HG02623 (cell line): ENCODE results near the gene APOLD1.
"Not testable (repeated sequence)": the region's sequence is repeated elsewhere in the genome, so short reads cannot be mapped to it uniquely, and the experiment has no call there.

ENCODE experiments used
- ATAC-seq: cut with Tn5 transposase; IDR thresholded peaks from one replicate; pipeline ENCODE4 v1.9.1; 2021; ENCODE audit warnings: moderate library complexity; ENCODE audit not compliant: unreplicated experiment

Gene APOLD1

DNA sequence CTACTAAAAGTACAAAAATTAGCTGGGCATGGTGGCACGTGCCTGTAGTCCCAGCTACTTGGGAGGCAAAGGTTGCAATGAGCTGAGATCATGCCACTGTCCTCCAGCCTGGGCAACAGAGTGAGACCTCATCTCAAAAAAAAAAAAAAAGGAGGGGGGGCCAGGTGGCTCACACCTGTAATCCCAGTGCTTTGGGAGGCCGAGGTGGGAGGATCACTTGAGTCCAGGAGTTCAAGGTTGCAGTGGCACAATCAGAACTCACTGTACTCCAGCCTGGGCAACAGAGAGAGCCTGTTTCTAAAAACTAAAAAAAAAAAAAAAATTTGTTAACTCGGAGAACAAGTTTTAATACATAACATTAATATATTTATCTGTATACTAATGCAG is 22.1 kb downstream of the APOLD1 start:
- not testable (repeated sequence) for ATAC-seq

DNA sequence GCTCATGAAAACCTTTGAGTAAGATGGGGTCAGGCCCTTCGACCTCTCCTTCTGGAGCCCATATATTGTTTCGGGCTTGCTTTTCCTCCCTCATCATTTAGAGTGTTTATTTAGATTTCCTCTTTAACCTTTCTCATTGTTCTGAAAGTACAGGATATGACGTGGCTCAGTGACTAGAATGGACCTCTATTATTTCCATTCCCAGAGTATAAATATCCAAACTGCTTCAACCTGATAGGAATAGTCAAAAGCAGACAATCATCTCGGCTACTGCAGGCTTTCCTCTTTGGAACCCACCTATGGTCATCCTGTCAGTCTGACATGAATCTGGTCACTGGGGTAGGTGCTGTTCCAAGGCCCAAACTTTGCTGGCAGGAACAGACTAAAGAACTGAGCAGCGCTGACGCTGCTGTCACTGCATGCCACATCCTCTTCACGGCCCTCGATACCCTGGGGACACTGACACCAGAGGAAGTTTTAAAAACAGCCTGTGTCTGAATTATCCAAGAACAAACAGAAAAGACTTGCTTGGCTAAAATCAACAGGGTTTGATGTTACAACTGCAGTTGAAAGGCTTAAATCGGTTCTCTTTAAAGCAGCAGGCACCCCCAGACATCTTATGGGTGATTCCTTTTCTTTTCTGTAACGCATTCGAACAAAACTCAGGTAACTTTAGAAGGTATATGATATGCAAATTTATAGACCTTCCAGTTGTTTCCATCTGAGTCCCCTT is 22.7 kb downstream of the APOLD1 start:
- ATAC-seq = peak; percentile 63

DNA sequence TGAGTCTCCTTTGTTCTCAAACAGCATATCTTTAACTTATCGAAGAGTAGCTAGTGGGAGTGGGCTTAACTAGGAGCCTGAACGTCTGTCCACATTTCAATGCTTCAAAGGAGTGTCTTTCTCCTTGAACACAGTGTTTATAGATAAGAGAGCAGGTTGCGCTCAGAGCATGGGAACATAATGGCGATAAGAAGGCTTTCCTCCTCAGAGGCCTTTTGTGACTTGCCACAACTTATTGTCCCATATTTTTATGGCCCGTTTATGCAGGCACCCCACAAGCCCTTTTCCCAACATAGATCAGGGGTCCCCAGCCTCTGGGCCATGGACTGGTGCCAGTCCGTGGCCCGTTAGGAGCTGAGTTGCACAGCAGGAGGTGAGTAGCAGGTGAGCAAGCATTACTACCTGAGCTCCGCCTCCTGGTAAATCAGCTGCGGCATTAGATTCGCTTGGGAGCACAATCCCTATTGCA is 25.1 kb downstream of the APOLD1 start:
- ATAC-seq = no peak

DNA sequence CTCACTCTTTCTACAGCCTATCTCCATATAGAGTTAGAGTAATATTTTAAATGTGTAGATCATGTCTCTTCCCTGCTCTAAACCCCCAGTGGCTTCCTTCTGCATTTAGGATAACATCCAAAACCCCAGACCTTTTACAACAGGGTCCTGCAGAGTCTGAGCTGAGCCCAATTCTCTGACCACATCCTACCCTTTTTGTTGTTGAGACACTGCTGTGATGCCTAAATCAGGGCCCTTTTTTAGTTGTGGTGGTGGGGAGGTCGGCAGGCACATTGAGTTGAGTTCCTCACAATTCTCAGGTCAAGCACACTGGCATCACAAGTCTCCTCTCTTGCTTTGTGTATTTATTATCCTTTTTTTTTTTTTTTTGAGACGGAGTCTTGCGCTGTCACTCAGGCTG is 25.9 kb downstream of the APOLD1 start:
- ATAC-seq = no peak

DNA sequence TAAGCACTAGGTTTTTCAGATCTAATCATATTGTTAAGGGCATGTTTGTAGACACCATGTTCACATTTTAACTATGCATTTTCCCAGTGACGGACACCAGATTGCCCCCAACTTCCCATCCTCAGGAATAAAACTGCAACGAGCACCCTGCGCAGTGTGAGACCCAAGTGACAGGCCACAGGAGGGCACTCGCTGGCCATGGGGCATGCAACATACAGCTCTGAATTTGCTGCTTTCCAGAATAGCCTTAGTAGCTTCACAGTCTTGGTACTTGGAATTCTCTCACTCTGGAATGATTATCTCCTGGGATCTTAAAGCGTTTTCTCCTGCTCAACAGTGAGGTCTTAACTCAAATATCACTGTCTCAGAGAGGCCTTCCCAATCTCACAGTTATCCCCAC is 26.7 kb downstream of the APOLD1 start:
- ATAC-seq = no peak

DNA sequence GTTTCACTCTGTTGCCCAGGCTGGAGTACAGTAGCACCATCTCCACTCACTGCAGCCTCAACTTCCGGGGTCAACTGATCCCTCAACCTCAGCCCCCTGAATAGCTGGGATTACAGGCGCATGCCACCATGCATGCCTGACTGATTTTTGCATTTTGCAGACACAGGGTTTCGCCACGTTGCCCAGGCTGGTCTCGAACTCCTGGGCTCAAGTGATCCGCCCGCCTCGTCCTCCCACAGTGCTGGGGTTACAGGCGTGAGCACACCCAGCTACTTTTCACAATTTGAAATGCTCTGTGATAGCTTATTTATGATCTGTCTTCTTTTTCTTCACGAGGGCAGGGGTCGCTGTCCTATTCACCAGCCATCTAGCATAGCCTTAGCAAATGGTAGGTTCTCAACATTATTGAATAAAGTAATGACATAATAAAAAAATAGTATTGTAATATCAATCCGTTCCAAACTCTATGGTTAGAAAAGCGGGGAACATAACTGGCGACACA is 27.2 kb downstream of the APOLD1 start:
- no peak for ATAC-seq

DNA sequence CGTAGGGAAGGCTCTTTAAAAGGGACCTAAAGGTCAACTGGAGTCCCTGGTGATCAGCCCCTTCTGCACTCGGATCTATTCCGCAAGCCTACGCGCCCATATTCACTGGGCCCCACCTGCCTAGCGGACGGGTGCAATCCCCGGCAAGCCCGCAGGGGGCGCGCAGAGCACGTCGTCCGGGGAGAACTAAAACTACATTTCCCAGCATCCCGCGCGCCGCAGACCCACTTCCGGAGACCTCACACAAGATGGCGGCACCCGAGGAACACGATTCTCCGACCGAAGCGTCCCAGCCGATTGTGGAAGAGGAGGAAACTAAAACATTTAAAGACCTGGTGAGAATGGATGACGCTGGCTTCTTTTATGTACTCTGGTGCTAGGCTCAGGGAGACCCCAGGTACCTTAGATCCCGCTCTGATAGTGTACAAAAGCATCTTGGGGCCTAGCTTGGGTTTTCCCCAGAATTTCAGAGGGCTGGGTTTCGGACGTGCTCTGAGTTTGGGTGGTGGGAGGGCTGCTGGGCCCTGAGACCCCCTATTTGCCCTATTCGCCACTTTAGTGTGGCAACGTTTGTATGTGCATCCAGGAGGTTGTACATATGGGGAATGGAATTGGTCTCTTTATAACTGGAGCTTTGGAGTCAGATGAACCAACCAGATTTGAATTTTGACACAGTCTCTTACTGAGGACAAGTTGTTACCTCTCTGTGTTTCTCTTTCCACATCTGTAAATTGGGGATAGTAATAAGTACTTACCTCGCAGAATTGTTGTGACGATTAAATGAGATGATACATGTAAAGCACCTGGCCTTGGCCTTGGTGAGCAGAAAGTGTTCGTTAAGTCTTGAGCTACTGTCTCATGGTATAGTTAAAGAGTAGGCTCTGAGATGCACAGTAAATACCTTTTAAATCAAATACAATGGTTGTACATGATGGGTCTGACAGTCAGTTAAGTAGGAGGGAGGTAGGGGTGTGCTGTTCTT is 28.0 kb downstream of the APOLD1 start, which contains the start of gene DDX47:
DDX47 (plus strand) TSS at position 227 of the 982 bp plus-strand sequence; CDS start at position 249, 22 bp downstream.
- ATAC-seq = peak; percentile 79

DNA sequence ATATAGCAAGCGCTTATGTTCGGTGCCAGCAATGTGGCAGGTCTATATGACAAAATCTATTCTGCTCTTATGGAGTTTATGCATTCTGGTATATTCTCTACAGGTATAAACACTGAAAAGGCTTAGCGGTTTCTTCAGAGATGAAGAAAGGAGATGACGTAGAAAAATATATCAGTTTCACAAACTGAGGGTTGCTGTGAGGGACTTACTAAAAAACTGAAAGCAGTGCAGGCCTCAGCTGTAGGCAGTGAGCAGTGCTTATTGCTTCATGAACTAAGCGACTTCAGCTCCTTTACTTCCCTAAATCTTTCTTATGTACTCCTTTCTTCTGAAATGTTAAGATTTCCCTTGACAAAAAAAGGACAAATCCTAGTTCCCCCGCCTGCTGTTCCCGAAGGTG is 32.2 kb downstream of the APOLD1 start:
- ATAC-seq = no peak

DNA sequence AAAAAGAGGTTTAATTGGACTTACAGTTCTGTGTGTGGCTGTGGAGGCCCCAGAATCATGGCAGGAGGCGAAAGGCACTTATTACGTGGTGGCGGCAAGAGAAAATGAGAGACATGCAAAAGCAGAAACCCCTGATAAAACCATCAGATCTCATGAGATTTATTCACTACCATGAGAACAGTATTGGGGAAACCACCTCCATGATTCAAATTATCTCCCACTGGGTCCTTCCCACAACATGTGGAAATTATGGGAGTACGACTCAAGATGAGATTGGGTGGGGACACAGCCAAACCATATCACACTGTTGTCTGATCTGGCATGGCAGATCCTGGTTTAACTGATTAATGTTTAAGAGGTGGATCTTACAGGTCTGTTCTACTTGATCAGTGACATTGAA is 33.2 kb downstream of the APOLD1 start:
- no peak for ATAC-seq

DNA sequence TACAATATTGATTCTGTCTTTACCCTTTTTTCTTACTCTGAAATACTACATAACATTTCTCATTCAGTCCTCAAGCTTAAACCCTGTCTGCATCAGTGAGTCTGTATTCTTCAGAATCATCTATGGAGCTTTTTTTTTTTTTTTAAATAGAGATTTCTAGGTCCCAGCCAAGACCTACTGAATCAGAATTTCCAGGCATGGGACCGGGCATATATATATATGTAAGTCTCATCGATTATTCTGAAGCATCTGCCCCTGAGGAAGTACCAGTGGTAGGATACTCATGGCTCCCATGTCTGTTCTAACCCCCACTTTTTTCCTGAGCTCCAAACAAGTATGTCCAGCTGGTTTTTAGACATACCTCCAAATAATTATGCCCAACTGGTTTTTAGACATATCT is 33.8 kb downstream of the APOLD1 start:
- ATAC-seq = no peak

DNA sequence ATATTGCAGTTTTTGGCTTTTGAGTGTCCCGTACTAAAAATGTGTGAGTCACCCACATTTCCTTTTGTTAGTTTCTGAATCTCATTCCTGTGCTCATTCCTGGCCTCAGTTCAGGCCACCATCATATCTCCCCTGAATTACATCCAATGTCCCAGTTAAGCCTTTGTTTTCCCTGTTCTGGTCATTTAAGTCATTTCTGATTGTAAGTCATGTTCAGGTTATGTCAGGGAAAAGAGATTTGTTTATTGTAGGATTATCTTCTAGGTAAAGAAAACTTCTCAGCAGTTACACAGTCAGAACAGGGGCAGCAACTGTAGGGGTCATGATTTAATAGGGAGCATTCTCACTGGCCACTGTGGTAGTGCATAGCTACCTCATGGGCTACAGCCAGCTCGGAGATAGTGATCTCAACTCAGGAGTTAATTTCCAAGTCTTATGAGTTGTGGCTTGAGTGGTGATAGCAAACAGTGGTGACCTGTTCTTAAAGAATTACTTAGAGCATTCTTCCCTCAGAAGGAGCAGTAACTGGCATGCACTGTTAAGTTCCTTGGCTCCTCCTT is 34.4 kb downstream of the APOLD1 start:
- no peak for ATAC-seq

DNA sequence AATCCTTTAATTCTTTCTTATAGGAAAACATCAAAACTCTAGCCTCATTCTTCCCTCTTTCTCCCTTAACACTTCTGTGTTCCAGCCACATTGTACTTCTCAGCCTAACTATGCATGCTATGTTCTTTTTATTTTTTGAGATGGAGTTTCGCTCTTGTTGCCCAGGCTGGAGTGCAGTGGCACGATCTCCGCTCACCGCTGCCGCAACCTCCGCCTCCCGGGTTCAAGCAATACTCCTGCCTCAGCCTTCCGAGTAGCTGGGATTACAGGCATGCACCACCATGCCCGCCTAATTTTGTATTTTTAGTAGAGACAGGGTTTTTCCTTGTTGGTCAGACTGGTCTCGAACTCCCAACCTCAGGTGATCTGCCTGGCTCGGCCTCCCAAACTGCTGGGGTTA is 34.9 kb downstream of the APOLD1 start:
- not testable (repeated sequence) for ATAC-seq

DNA sequence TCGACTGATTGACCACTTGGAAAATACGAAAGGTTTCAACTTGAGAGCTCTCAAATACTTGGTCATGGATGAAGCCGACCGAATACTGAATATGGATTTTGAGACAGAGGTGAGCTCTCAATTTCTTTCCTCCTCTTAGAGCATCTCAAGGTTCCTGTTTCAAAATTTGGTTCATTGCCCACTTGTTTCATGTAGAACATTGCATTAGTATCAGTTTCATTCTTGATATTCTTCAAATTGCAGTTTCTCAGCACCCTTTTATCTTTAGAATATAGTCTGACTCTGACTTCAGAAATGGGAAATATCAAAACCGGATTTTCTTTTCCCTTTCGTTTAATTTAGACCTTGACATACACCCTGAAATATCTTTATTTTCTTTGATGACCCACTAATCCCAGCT is 36.5 kb downstream of the APOLD1 start:
- ATAC-seq = peak; percentile 57

DNA sequence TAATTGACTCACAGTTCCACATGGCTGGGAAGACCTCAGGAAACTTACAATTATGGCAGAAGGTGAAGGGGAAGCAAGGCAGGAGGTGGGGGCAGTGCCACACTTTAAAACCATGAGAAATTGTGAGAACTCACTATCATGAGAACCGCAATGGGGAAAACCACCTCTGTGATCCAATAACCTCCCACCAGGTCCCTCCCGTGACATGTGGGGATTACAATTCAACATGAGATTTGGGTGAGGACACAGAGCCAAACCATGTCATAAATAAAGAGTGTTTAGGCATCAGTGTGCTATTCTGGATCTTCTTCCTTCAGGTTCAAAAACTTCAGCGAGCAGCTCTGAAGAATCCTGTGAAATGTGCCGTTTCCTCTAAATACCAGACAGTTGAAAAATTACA is 37.4 kb downstream of the APOLD1 start:
- ATAC-seq = no peak

DNA sequence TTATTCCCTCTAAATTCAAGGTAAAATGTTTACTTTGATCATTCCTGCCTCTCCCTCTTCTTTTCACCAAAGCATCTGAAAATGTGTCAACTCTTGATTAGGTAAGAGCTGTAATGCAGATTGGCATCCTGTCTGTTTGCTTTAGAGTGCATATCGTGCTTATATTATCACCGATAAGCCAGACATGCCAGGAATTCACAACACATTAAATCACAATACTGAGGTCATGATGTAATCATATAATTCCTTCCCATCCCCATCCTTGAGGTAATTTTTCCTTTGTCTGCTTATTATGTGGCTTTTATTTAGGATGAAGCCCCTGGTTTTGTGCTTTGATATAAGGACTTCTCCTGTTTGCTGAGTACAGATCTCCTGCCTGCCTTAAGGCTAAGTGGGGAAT is 37.8 kb downstream of the APOLD1 start:
- no peak for ATAC-seq

DNA sequence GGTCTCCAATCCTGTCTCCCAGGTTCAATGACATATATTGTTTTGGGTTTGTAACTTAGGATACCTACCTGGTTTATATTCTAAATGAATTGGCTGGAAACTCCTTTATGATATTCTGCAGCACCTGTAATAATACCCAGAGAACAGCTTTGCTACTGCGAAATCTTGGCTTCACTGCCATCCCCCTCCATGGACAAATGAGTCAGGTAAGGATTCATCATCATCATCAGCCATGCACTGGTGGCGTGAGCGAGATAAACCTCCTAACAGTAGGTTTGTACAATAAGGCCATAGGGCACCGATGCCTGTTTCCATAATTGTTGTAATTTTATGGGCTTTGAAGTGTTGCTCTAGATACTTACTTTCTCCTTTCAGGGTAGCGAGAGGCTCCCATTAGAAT is 38.4 kb downstream of the APOLD1 start:
- ATAC-seq = no peak

DNA sequence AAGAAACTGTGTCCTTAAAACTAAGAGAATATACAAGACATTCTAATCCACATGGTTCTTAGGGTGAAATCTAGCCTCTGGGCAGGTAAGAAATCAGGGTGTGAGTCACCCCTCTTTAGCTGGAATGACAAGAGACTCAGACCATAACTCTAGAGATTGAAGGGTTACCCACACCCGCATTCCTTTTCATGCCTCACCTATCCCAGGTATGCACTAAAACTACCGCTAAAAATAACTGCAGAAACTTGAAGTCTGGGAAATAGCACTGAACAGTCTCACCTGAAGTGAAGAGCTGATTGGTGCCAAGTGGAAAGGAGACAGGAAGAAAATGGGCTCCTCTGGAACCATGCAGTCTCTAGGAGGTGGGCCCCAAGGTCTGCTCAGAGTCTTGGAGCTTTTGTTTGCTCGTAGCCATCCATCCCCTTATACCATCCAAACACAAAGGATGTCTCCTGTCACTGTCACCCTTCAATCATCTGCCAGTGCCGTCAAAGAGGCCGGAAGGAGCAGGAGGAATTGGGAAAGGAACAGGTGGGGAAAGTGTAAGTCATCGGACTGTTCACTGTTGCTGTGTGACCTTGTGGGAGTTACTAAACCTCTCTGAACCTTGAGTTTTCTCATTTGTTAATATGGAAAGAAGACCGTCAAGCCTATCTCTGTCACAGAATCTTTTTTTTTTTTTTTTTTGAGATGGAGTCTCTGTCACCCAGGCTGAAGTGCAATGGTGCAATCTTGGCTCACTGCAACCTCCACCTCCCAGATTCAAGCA is 50.1 kb downstream of the APOLD1 start:
- no peak for ATAC-seq

DNA sequence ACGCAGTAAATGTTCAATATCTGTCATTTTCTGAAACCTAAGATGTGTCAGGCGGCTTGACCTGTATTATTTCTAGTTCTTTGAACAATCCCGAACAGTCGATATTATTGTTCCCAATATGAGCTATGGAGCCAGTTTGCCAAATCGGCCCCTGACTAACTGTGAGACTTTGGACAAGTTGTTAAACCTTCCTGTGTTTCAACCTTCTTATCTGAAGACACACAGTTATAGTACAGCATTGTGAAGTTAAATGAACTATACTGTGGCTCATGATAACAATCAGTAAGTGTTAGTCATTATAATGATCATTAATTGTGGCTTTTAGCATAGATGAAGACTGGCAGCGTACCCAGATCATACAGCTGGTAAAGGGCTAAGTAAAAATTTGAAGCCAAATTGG is 51.1 kb downstream of the APOLD1 start:
- ATAC-seq = no peak

DNA sequence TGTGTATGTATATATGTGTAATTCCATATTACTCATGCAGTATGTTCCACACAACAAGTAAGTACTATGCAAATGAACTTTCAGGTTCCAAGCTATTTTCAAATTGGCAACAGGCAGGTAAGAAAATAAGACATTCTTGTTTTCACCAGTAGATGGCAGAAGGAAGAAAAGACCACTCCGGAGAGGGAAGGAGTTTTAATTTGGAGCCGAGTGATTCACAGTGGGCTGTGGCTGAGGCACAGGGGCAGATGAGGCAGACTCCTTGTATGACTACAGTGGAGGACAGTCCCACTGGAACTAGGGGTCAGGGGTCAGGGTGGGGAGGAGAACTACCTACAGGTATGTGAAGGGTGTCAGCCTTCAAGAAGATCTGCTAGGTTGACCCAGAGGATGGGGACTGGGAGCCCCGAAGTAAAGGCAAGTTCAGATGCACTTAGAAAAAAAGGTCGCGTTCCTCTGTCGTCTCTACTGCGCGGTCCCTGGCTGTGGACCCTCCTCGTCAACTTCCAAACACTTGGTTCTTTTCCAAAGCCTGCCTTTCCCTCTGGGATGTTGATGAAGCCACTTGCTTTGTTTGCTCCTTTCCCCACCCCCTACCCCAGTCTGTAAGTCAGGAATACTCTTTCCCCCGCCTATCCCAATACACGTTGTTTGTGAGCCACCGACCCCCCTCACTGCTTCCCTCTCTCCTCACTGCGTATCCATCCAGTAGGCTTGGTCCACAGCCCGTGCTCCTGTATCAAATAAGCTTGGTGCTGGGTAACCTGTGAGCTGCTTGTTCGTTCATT is 51.8 kb downstream of the APOLD1 start:
- peak; percentile 47 for ATAC-seq

DNA sequence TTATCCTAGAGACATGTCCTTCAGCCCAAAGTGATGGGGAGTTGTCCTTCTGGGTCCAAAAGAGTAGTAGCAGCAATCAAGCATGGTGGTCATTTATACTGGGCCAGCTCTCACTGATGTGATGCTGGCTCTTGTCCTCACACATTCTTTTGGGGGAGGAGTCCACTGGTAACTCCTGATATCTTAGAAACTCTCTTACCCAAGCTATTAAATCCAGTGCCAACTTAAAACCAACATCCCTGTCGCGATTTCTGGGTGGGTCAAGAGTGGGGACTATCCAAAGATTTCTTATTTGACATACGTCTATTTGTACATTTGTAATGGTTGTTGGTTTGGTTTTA is 52.3 kb downstream of the APOLD1 start:
- no peak for ATAC-seq
